ENCODE results near the gene SYT12.
"Not testable (repeated sequence)": the region's sequence is repeated elsewhere in the genome, so short reads cannot be mapped to it uniquely, and the experiment has no call there.

The SYT12 gene

DNA sequence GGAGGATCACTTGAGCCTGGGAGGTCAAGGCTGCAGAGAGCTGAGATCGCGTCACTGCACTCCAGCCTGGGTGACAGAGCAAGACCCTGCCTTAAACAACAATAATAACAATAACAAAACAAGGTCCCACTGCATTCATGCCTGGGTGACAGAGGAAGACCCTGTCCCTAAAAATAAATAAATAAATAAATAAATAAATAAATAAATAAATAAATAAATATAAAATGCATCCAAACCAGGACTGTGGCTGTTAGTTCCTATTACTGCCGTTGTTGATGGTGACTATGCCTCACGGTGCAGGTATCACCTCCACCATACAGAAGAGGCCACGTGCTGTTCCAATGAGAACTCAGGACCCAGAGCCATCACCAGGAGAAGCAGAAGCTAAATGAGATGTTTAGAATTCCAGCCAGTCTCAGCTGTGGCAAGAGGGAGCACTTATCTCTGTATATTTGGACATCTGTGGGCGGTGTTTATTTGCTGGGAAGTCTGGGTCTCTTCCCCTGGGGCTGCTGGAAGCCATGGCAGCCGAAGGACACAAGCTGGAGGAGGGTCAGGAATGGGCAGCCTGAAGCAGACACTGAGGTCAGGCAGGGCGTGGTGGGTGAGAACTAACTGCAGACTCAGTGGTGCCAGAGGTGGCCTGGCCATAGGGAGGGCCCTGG, 26.2 kb upstream of the SYT12 start:
- in situ Hi-C loops (cut with MboI; ENCODE audit: low pct_unique_long_range_greater_than_20kb, low sequenced_read_pairs, unreplicated experiment) = no loop called here
- TF ChIP-seq, protein P1, sequence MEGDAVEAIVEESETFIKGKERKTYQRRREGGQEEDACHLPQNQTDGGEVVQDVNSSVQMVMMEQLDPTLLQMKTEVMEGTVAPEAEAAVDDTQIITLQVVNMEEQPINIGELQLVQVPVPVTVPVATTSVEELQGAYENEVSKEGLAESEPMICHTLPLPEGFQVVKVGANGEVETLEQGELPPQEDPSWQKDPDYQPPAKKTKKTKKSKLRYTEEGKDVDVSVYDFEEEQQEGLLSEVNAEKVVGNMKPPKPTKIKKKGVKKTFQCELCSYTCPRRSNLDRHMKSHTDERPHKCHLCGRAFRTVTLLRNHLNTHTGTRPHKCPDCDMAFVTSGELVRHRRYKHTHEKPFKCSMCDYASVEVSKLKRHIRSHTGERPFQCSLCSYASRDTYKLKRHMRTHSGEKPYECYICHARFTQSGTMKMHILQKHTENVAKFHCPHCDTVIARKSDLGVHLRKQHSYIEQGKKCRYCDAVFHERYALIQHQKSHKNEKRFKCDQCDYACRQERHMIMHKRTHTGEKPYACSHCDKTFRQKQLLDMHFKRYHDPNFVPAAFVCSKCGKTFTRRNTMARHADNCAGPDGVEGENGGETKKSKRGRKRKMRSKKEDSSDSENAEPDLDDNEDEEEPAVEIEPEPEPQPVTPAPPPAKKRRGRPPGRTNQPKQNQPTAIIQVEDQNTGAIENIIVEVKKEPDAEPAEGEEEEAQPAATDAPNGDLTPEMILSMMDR (IDR thresholded peaks at IDR 0.05; ENCODE audit: extremely low read depth, insufficient read depth, missing control alignments) = no peak
- DNase-seq (ENCODE audit: low spot score) = no peak

DNA sequence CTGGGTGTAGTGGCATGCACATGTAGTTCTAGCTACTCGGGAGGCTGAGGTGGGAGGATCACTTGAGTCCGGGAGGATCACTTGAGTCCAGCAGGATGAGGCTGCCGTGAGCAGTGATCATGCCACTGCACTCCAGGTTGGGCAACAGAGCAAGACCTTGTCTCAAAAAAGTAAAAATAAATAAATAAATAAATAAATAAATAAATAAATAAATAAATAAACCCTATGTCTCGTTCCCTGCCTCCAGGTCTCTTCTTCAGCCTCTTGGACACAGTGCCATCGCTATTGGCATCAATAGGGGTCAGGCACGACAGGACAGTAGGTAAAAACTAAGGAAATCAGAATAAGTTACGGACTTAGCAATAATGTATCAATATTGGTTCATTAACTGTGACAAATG, 23.4 kb upstream of the SYT12 start:
- DNase-seq (ENCODE audit: low spot score) = no peak
- in situ Hi-C loops (cut with MboI; ENCODE audit: low pct_unique_long_range_greater_than_20kb, low sequenced_read_pairs, unreplicated experiment) = no loop called here
- TF ChIP-seq, protein P1 (IDR thresholded peaks at IDR 0.05; ENCODE audit: extremely low read depth, insufficient read depth, missing control alignments) = no peak

DNA sequence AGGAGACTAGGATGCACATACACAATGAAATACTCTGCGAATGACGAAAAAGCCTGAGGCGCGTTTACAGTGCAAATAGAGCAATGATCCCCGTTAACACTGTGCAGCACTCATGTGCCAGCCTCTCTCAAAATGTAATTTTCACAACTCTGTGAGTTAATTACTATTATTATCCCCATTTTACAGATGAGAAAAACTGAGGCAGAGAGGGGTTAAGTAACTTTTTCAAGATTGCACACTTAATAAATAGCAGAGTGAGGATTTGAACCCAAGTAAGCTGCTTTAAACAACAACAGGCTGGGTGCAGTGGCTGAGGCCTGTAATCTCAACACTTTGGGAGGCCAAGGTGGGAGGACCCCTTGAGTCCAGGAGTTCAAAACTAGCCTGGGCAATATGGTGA, 21.6 kb upstream of the SYT12 start:
- TF ChIP-seq, protein P1 (IDR thresholded peaks at IDR 0.05; ENCODE audit: extremely low read depth, insufficient read depth, missing control alignments) = no peak
- in situ Hi-C loops (cut with MboI; ENCODE audit: low pct_unique_long_range_greater_than_20kb, low sequenced_read_pairs, unreplicated experiment) = no loop called here
- DNase-seq (ENCODE audit: low spot score) = no peak

DNA sequence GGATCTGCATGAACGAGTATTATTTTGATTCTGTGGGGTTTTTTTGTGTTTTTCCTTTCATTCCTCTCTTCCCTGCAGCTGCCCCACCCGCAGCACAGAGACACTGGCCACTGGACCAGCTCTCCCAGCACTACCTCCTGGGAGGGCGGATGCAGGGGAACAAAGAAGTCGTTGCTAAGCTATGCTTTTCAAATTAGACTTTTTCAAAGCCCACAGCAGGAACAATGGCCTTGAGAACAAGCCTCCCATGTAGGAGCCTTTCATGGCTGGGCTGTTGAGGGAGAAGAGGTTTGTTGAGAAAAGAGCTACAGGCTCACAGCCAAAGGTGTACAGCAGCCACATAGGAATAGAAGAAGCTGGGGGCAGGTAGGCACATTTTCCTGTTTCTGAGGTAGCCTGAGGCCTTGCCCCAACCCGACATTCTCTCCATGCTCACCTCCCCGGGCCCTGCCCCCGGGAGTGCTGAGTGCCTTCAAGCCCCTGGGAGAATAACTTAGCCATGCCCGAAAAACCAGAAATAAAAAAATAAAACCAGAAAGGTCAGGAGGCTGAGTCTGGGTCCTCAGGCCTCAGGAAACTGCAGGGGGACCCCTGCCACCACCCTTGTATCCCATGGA, 20.5 kb upstream of the SYT12 start:
- TF ChIP-seq, protein P1 (IDR thresholded peaks at IDR 0.05; ENCODE audit: extremely low read depth, insufficient read depth, missing control alignments) = no peak
- DNase-seq (ENCODE audit: low spot score) = no peak
- in situ Hi-C loops (cut with MboI; ENCODE audit: low pct_unique_long_range_greater_than_20kb, low sequenced_read_pairs, unreplicated experiment) = no loop called here

DNA sequence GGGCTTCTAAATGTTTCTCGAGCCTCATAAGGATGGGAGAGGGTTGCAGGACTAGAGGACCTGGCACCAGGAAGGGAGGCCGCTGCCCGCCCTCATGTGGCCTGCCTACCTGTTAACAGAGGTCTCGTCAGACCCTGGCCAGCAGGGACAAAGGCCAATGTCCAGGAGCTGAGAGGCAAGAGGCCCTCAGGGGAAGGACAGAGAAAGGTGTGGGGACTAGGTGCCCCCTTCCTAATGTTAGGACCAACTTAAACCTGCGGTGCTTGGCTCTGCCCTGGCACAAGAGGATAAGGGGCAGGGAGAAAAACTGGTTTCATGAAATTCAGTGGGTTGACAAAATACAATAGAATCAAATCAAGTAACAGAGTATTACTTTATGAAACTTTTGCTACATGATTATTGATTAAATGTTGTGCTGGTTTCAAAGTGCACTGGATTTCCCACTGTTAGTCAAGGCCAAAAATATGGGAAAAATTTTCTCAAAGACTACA, 20.0 kb upstream of the SYT12 start:
- DNase-seq (ENCODE audit: low spot score) = no peak
- in situ Hi-C loops (cut with MboI; ENCODE audit: low pct_unique_long_range_greater_than_20kb, low sequenced_read_pairs, unreplicated experiment) = no loop called here
- TF ChIP-seq, protein P1 (IDR thresholded peaks at IDR 0.05; ENCODE audit: extremely low read depth, insufficient read depth, missing control alignments) = no peak

DNA sequence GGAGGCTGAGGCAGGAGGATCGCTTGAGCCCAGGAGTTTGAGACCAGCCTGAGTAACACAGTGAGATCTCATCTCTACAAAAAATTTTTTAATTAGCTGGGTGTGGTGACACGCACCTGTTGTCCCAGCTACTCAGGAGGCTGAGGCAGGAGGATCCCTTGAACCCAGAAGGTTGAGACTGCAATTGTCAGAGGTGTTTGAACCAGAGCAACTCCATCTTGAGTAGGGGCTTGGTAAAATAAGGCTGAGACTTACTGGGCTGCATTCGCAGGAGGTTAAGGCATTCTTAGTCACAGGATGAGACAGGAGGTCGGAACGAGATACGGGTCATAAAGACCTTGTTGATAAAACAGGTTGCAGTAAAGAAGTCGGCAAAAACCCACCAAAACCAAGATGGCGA, 17.7 kb upstream of the SYT12 start:
- in situ Hi-C loops (cut with MboI; ENCODE audit: low pct_unique_long_range_greater_than_20kb, low sequenced_read_pairs, unreplicated experiment); DNase-seq (ENCODE audit: low spot score): not testable (repeated sequence)
